Gastroesophageal sphincter (tissue), 4 donors: ENCODE measurements around the gene OR2F2. TPM values are rescaled to one million over a fixed set of nuclear protein-coding genes. Genes with fewer than 3 reads are reported as not detected.

ENCODE experiments used
- ATAC-seq: fragments of 150-250 bp; one replicate; pipeline ENCODE4 v1.9.1; 2016; ENCODE audit warnings: mild to moderate bottlenecking, moderate library complexity
- H3K27ac ChIP-seq, 4 donors: fragments of 200-600 bp; sonication (generic) in 3 of 4; 1 replicate in 3 of 4; 2 replicates in 1 of 4; pipeline ENCODE4 v1.5.1; 2016 to 2019
- H3K27me3 ChIP-seq: fragments of 200-600 bp; sonication (generic); one replicate; pipeline ENCODE4 v1.5.1; 2019
- H3K36me3 ChIP-seq, 2 donors: fragments of 200-600 bp; sonication (generic); one replicate each; pipeline ENCODE4 v1.5.1; 2019; ENCODE audit warnings: control low read depth in 1 of 2
- H3K4me1 ChIP-seq, 3 donors: fragments of 200-600 bp; sonication (generic); 1 replicate in 2 of 3; 2 replicates in 1 of 3; pipeline ENCODE4 v1.5.1; 2016 to 2019; ENCODE audit warnings: control low read depth in 2 of 3
- H3K4me3 ChIP-seq, 2 donors: fragments of 200-600 bp; sonication (generic); one replicate each; pipeline ENCODE4 v1.5.1; 2019; ENCODE audit warnings: mild to moderate bottlenecking in 1 of 2, moderate library complexity in 1 of 2
- H3K9me3 ChIP-seq, 3 donors: fragments of 200-600 bp; sonication (generic); one replicate each; pipeline ENCODE4 v1.5.1; 2017 to 2019; ENCODE audit warnings: control low read depth in 2 of 3
- CTCF ChIP-seq, 4 experiments: fragments of 200-600 bp in 2 of 4; fragments of 450-650 bp in 2 of 4; sonication (generic) in 1 of 4; IDR thresholded peaks; one replicate each; pipeline ENCODE4 v1.5.1; 2017 to 2019; ENCODE audit warnings: antibody characterized with exemption in 4 of 4, mild to moderate bottlenecking in 2 of 4, moderate library complexity in 2 of 4
- EP300 ChIP-seq: sonication (generic); formaldehyde crosslinking; IDR thresholded peaks from one replicate; pipeline ENCODE4 v1.6.1; 2017; ENCODE audit warnings: antibody characterized with exemption, mild to moderate bottlenecking
- POLR2A ChIP-seq, 2 donors: fragments of 450-650 bp; IDR thresholded peaks; one replicate each; pipeline ENCODE4 v1.6.1; 2017; ENCODE audit warnings: antibody characterized with exemption in 2 of 2, mild to moderate bottlenecking in 2 of 2, moderate library complexity in 1 of 2
- POLR2AphosphoS5 ChIP-seq: sonication (generic); formaldehyde crosslinking; IDR thresholded peaks from one replicate; pipeline ENCODE4 v1.6.1; 2017; ENCODE audit warnings: antibody characterized with exemption
- WGBS, 2 donors: methylation state at CpG; one replicate each; pipeline ENCODE4 v1.1.5; 2018; ENCODE audit warnings: low coverage in 1 of 2; 5-methylcytosine and 5-hydroxymethylcytosine counted together
- total RNA-seq, 4 donors: library from RNA; depleted of rRNA; stranded (reverse); fragments of >200 nt; gene quantifications; one replicate each; pipeline ENCODE4 v1.1.0, GENCODE V29; 2016

The OR2F2 gene
- total RNA-seq, 4 donors from 2014 or later, result not detected

DNA sequence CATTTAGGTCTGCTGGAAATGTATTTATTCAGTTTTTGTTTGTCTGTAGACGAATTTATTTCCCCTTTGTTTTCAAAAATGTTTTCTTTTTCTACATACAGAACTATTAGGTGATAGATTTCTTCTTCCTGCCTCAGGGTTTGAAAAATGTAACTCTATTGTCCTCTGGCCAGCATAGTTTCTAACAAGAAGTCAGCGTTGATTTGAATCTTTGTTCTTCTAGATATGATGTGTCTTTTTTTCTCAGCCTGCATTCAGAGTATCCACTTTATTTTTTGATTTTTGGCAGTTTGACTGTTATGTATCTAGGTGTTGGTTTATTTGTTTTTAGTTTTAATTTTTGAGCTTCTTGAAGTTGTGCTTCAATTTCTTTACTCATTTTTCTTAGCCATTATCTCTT lies 12.1 kb downstream of the OR2F2 start:
- Histone ChIP-seq H3K36me3 (no peaks in the 10 kb centered on the region), H3K4me1 (no peaks in the 10 kb centered on the region), H3K9me3 (no peaks in the 10 kb centered on the region), H3K27ac (no peak overlapping the region), H3K4me3 (no peak overlapping the region), H3K27me3 (no peaks in the 10 kb centered on the region)
- WGBS, 2 donors, result 83 to 92% methylated on average over 2 of the region's 2 CpGs
- ATAC-seq, result no peak
- TF ChIP-seq CTCF (IDR thresholded peaks at IDR 0.05) (no peak), POLR2AphosphoS5 (no peak), POLR2A (IDR thresholded peaks at IDR 0.05) (no peak), EP300 (no peak)

- H3K36me3 ChIP-seq, result no peaks in the 10 kb centered on the region
- H3K9me3 ChIP-seq, result no peaks in the 10 kb centered on the region
- H3K27ac ChIP-seq, result no peak overlapping the region
- no peaks in the 10 kb centered on the region for H3K27me3 ChIP-seq
- no peak for ATAC-seq
- H3K4me3 ChIP-seq, result no peak overlapping the region
- peaks cover 0 to 5% (median 0%) of the 10 kb centered on the region in 3 donors for H3K4me1 ChIP-seq
- 32 to 68% methylated on average over 2 of the region's 2 CpGs for WGBS, 2 donors
- TF ChIP-seq EP300 (no peak), POLR2AphosphoS5 (no peak), POLR2A (IDR thresholded peaks at IDR 0.05) (no peak), CTCF (IDR thresholded peaks at IDR 0.05) (no peak)
These were observed 13.7 kb downstream of the OR2F2 start for GRCh38 chr7:143948733-143949132.

DNA sequence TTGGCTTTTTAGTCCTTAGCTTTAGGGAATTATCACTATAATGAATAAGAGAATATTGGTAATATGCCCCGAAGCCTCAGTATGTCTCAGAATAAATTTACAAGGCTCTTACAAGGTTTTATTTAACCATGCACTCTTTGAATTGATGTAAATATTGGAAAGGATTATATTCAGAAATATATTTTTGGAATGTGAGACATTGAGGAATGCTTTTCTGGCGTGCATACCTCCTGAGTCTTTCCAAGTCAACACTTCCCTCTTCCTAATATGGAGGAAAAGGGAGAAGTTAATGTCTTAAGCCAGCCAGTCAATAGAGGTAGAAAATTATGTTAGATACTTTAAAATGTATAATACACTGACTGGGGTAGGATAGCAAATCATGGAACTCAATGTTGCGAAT lies 18.4 kb downstream of the OR2F2 start:
- no peak overlapping the region for H3K27ac ChIP-seq
- no peak for TF ChIP-seq CTCF (IDR thresholded peaks at IDR 0.05)
- TF ChIP-seq EP300, result no peak
- no peak for TF ChIP-seq POLR2A (IDR thresholded peaks at IDR 0.05)
- no peak for TF ChIP-seq POLR2AphosphoS5
- no peaks in the 10 kb centered on the region for H3K9me3 ChIP-seq
- peaks cover 0 to 7% (median 0%) of the 10 kb centered on the region in 3 donors for H3K4me1 ChIP-seq
- H3K27me3 ChIP-seq, result no peaks in the 10 kb centered on the region
- no peak overlapping the region for H3K4me3 ChIP-seq
- no peak for ATAC-seq
- H3K36me3 ChIP-seq, result no peaks in the 10 kb centered on the region
- WGBS, 2 donors, result 38 to 45% methylated on average over 3 of the region's 3 CpGs

DNA sequence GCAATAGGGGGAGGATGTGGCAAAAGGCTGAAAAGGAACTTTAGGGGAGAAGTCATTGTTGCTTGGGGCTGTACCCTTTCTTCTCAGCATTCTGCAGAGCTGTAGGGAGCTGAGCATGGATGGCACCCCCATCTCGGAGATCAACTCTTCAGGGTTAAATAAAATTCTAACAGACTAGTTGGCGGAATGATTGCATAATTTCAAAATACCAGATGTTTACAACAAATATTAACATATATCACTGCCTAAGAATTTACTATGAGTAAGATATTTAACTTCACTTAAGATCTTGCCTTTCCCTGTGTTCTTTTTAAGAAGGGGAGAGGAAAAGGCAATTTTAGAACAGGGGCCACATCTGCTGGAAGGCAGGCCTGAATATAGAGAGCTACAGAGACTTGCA lies 19.1 kb downstream of the OR2F2 start:
- ATAC-seq, result no peak
- Histone ChIP-seq H3K9me3 (no peaks in the 10 kb centered on the region), H3K36me3 (no peaks in the 10 kb centered on the region), H3K4me1 (peaks cover 0 to 7% (median 0%) of the 10 kb centered on the region in 3 donors), H3K27me3 (no peaks in the 10 kb centered on the region), H3K27ac (no peak overlapping the region), H3K4me3 (no peak overlapping the region)
- no peak for TF ChIP-seq CTCF (IDR thresholded peaks at IDR 0.05)
- no peak for TF ChIP-seq POLR2A (IDR thresholded peaks at IDR 0.05)
- TF ChIP-seq POLR2AphosphoS5, result no peak
- TF ChIP-seq EP300, result no peak
- 79 to 89% methylated on average over 2 of the region's 2 CpGs for WGBS, 2 donors

DNA sequence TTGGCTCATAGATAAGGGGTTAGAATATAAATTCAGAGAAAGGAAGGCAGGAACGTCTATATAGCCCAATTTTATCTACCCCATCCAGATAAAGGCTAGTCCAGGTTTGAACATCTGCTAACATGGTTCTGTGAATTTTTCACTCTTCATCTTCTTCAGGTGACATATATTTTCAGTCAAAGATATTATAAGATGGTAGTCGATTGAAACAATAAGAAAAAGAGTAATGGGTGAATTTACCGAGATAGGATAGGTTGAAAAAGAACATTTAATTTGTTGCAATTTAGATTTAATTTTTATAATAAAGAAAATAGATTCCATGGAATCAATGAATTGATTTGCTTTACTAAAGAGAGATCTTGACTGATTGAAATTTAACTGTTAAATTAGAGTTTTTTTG lies 19.5 kb downstream of the OR2F2 start, which contains the start of gene OR2F1:
Gene OR2F1, plus strand, starts transcription at position 301 of the 400 bp plus-strand sequence. CDS start 5,127 bp downstream, outside the sequence.
- Histone ChIP-seq H3K27ac (no peak within 1 kb of the TSS), H3K4me1 (peaks cover 0 to 7% (median 0%) of the 10 kb centered on the region in 3 donors), H3K4me3 (no peak within 1 kb of the TSS), H3K36me3 (no peaks in the 10 kb centered on the region), H3K27me3 (no peaks in the 10 kb centered on the region), H3K9me3 (no peaks in the 10 kb centered on the region)
- WGBS, 2 donors, result 78 to 92% methylated on average over 3 of the region's 3 CpGs
- TF ChIP-seq CTCF (IDR thresholded peaks at IDR 0.05) (no peak), EP300 (no peak), POLR2AphosphoS5 (no peak), POLR2A (IDR thresholded peaks at IDR 0.05) (no peak)
- no peak for ATAC-seq
